Keratinocyte (primary cell): ENCODE data around the gene LAIR2.

Experiments
- CTCF ChIP-seq, 3 experiments: IDR thresholded peaks in 1 of 3; conservative IDR thresholded peaks in 1 of 3; optimal IDR thresholded peaks in 1 of 3; 2 replicates in 2 of 3; 3 replicates in 1 of 3; pipeline versions ENCODE3 to v1.5.1; 2011; ENCODE audit warnings: low read length in 3 of 3, mild to moderate bottlenecking in 3 of 3, moderate library complexity in 2 of 3, control low read depth in 1 of 3, inconsistent platforms in 1 of 3; ENCODE audit not compliant: insufficient read depth in 2 of 3; ENCODE audit errors: extremely low read depth in 1 of 3
- EZH2 ChIP-seq: IDR thresholded peaks from one replicate; pipeline ENCODE4 v1.6.1; 2012; ENCODE audit warnings: inconsistent platforms, mild to moderate bottlenecking, low read length, moderate library complexity

- peak; percentile 70 to 78 (median 74) for TF ChIP-seq CTCF (optimal IDR thresholded peaks at IDR 0.05 in 1 of 3, IDR thresholded peaks at IDR 0.05 in 1 of 3, conservative IDR thresholded peaks at IDR 0.05 in 1 of 3; ENCODE audit: extremely low read depth in 1 of 3, insufficient read depth in 2 of 3, low read length in 3 of 3)
- no peak for TF ChIP-seq EZH2
Measured at GRCh38 chr19:54481326-54481930, 21.2 kb upstream of the LAIR2 start.
